GM18870 (cell line): ENCODE data around the gene ALKBH4.
"Not testable (repeated sequence)": the region's sequence is repeated elsewhere in the genome, so short reads cannot be mapped to it uniquely, and the experiment has no call there.

Experiments used
- ATAC-seq: cut with Tn5 transposase; IDR thresholded peaks from one replicate; pipeline ENCODE4 v1.9.1; 2021; ENCODE audit warnings: moderate library complexity; ENCODE audit not compliant: unreplicated experiment

ALKBH4 gene

DNA sequence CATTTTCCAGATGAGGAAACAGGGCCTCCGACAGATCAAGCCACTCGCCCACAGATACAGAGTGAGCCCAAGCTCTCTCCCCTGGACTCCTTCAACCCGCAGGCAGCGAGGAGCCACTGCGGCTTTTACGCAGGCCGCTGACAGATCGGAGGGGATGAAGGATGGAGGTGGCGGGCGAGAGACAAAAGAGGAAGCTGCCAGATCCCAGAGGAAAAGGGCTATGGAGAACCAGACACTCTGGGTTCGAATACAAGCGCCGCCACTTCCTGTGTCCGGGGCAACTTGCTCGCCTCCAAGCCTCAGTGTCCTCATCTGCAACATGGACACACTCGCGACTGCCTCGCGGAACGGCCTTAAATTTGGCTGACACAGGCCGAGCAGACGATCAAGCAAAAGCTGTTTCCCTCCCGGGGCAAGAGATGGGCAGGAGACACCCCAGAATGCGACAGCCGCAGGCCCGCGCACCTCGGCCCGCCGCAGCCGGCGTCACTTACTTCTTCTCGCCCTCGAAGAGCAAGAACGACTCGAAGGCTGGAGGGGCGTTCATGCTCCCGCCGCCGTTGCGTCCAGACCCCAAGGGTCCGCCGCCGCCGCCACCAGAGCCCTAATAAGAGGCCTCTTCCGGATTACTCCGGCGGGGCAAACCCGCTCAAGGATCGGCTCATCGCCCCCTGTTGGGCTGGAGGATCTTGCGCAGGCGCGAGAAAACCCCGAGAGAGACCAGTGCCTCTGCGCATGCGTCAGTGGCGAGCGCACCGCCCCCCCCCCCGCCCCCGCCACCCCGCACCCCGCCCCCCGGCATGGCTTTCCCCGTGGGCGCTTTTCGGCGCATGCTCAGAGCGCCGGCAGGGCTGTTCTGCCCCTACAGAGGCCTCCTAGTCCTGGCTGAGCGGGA, 13.9 kb upstream of the ALKBH4 start, which contains the start of gene POLR2J:
TSS of gene POLR2J (minus strand) at position 609 of the 895 bp plus-strand sequence. CDS start at position 547, 62 bp downstream.
- ATAC-seq: peak; percentile 74

DNA sequence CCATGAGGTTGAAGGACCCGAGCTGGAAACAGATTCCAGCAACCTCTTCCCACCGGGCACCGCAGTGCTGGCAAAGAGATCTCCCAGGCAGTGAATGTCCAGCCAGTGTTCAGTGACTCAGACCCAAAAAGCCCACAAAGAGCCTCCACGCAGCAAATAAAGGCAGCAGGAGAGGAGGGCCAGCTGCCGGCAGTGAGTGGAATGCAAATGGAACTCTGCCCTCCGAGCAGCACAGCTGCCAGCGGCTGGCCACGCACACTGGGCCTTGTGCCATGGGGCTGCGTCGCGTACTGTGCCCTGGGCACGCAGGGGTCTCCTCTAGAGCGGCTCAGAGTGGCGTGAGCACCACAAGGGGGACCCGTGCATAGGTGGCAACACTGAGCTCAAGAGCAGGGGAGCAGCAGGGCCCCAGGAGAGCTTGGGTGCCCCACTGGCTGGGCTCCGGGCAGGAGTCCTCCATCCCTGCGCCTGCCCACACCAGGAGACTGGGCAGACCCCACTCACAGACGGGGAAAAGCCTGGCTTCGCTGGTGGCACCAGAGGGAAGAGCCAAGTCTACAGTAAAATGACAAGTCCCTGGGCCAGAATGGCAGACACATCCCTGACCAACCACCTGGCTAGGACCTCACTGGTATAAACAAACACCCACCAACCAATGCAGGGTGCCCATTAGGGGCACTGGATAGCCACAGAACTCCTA, 10.2 kb upstream of the ALKBH4 start:
- not testable (repeated sequence) for ATAC-seq

DNA sequence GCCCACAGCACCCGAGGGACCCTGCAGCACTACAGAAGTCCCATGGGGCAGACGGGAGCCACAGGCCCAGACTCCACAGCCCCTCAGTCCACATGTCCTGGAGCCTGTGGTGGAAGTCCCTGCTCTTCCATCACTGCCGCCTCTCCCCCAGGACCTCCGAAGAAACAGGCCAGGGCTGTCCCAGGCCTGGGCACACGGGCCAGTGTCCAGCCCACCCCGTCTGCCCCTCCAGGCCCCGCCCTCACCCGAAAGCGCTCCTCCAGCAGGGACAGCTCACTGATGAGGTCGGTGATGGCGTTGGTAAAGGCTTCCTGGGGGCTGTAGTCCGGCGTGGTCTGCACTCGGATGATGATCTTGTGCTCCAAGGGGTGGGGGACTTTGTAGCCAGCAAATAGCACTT, 9.5 kb upstream of the ALKBH4 start:
- not testable (repeated sequence) for ATAC-seq

DNA sequence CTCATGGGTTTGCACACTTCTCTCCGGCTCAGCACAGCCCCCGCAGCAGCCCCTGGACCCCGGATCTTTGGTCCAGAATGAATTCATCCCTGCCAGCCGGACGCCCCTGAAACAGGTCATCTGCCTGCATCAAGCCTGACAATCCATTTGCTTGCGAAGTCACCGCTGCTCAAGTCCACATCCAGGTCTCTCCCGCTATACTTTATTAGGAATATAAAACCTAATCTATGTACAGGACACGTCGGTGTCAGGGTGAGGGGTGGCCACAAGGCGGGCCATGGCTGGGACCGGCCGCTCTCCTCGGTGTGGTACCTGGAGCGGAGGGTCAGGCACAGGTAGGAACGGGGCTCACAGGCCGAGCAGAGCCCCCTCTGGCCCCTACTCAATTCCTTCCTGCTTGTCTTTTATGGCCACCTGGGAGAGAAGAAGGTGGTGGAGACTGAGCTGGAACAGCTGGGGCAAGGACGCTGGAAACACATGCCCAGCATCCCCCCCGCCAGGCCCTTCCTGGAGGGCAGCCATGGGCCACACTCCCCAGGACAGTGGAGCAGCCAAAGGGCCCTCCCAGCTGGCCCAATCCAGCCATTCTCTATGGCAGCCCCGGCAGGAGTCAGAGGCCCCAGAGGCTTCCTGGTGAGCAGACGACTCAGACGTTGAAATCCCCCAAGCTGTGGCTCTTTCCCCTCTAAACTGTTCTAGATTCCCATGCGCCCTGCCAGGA, 8.8 kb upstream of the ALKBH4 start:
- no peak for ATAC-seq

DNA sequence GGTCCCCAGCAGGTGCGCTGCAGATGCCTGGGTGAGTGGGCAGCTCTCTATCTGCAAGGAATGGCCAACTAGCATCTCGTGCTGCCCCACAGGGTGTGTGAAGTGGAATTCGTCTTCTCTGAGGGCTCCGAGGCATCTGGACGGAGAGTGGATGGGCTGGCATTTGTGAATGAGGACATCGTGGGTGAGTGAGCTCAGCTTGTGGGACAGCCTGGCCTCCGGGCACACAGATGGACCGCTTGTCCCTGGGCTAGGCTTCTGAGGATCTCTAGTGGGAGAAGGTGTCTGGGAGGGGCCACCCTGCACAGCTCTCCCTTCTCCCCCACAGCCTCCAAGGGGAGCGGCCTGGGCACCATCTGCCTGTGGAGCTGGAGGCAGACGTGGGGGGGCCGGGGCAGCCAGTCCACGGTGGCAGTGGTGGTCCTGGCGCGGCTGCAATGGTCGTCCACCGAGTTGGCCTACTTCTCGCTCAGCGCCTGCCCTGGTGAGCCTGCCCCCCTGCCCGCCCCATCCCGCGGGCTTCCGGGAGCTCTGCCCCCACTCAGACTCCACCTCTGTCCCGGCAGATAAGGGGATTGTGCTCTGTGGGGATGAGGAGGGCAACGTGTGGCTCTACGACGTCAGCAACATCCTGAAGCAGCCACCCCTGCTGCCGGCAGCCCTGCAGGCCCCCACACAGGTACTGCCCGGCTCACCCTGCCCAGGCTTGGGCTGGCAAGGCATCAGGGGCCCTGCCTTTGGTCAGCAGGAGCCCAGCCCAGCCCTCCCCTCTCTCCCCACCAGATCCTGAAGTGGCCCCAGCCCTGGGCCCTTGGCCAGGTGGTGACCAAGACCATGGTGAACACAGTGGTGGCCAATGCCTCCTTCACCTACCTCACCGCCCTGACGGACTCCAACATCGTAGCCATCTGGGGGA, 7.7 kb upstream of the ALKBH4 start:
- no peak for ATAC-seq

DNA sequence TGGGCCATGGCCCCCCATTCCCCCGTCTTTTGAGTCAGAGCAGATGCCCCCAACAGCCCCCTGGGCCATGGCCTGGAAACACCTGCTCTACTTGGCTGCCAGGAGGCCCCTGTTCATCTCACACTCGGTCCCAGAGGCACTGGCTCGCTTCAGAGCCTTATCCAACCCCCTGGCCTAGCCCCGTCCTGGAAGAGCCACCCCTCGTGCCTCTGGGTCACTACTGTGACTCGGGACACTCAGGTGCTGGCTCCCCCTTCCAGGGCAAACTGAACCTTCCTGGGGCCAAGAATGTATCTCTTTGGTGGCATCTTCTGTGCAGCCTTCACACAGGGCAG, 7.1 kb upstream of the ALKBH4 start:
- no peak for ATAC-seq

DNA sequence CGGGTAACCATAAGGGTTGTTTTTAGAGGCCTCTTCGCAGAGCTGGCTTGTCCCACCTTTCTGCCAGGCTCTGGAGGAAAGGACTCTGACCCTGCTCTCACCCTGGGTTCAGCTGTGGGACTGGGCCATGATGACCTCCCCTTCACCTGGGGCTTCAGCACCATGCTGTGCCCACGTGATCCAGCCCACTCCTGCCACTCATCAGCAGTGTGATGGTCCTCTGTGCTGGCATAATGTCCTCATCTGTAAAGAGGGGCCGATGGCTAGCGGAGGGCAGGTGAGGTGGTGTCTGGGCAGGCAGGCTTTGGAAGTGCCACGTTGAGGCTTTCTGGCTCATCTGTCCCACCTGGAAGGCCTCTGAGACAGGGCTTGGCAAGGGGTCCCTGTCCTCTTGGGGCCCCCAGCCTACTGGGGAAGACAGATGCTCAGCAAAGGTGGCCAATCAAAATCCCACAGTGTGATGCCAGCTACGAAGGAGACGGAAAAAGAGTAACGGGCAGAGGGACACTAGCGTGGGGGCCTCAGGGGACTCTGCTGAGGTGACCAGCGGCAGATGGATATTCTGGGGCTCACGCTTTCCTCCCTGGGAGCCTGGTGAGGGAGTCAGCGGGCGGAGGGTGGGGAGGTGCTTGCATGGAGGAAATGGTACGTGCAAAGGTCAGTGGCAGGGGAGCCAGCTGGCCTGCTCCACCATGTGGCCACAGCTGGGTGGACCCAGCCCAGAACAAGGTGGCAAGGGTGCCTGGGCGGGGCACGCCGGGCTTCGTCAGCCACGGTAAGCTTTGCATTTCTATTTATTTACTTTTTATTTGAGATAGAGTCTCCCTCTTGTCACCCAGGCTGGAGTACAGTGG, 5.5 kb upstream of the ALKBH4 start:
- ATAC-seq: no peak

DNA sequence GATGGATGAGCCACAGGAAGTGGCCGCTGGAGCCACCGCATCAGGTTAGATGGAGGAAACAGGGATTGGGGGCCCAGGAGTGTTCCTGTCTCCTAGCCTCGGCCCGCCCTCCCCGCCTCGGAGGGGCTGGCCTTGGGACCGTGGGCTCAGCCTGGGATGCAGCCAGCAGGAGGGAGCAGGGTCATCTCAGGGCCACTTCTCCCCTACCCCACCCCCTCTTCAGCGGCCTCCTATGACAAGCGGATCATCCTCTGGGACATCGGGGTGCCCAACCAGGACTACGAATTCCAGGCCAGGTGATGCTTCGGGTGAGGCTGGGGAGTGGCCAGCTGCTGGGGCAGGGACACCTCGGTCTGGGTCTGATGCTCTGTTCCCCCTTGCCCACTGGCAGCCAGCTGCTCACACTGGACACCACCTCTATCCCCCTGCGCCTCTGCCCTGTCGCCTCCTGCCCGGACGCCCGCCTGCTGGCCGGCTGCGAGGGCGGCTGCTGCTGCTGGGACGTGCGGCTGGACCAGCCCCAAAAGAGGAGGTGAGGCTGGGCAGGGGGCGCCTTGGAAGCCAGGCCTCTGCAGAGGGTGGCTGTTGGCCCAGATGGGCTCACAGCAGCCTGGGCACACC, 4.8 kb upstream of the ALKBH4 start:
- no peak for ATAC-seq

DNA sequence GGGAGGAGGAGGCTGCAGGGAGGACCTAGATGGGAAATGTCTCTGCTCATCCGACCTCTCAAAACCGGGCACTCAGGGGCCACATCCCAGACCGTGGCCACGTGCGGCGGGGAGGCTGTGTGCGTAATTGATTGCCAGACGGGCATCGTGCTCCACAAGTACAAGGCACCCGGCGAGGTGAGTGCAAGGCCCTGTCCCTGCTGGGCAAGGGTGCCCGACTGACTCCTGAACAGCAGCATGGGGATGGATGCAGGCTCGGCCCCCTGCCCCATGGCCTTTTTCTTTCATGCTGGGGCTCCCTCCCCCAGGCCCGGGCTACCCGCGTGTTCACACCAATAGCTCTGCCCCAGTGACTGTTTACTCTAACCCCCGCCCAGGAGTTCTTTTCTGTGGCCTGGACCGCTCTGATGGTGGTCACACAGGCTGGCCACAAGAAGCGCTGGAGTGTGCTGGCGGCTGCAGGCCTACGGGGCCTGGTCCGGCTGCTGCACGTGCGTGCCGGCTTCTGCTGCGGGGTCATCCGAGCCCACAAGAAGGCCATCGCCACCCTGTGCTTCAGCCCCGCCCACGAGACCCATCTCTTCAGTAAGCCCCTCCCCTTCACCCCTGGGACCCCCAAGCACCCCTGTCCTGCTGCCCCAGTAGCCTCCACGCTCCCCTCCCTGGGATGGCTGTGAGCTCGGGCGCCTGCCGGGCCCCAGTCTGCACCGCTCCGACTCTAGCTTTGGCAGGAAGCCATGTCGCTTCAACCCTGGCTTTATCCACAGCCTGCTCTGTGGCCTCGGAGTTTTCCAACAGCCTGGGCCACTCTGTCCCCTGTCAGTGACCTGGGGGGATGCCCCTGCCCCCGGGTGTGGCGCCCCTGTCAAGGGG, 4.1 kb upstream of the ALKBH4 start:
- ATAC-seq: no peak

DNA sequence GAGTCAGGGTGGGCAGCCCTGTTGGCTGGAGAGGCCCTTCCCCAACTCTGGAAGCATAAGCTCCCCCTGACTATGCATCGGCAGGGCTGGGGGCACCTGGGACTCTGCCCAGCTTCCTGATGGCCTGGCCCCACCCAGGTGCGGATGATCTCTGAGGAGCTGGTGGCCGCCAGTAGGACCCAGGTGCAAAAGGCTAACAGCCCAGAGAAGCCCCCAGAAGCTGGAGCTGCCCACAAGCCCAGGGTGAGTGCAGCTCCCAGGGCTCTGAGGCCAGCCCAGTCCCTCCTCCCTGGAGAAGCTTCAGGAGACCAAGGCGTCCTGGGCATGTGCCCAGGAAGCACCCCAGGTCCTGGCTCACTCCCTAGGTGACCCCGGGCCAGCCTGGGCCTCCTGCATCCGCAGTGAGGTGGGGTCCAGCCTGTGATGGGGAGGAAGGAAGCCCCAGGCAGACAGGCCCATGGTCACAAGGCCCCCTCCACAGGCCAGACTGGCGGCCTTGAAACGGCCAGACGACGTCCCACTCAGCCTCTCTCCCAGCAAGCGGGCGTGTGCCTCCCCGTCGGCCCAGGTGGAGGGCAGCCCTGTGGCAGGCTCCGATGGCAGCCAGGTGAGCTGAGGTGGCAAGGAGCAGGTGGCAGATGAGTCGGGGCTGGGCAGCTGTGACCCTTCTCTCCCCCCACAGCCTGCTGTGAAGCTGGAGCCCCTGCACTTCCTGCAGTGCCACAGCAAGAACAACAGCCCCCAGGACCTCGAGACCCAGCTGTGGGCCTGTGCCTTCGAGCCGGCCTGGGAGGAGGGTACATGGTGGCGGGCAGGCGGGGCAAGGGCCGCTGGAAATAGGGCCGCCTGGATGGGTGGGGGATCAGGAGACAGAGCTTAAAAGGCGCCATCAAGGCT, 3.2 kb upstream of the ALKBH4 start:
- no peak for ATAC-seq

DNA sequence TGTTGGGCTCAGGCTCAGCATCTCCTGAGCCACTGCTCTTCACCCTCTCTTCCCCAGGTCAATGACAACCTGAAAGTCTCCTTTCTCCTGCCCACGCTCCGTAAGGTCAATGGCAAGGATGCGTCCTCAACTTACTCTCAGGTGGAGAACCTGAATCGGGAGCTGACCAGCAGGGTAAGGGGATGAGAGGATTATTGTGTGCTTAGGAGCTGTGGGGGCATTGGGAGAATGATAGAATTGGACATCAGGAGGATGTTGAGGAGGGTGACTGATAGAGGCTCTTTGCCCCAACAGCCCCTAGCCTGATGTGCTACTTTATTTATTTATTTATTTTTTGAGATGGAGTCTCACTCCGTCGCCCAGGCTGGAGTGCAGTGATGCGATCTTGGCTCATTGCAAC, 1.4 kb upstream of the ALKBH4 start:
- ATAC-seq: no peak

DNA sequence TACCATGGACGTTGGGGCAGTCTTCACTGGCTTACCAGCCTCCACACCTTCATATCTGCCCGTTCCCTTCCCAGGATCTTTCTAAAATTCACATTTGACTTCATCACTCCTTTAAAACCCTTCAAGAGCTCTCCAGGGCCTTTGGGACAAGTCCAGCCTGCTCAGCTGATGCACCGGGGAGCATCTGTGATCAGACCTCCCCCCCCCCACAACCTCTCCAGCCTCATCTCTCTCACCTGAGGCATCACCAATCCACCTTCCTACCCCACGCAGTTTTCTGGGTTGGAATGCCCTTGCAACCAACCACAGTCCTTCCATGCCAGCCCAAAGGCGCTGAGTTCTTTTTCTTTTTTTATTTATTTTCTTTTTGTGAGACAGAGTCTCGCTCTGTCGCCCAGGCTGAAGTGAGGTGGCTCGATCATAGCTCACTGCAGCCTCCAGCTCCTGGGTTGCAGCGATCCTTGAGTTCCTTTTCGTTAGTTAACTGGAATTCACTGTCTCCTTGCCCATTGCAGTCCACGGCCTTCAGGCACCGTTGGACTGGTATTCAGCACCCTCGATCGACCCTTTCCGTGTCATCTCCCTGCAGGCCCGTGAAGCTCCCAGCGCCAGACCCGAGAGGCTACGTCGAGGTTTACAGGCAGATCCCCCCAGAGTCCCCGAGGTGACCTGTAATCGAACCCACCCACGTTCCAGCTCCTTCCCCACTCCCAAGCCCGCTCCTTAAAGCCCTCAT, 654 bp downstream of the ALKBH4 start:
- ATAC-seq: peak; percentile 2

DNA sequence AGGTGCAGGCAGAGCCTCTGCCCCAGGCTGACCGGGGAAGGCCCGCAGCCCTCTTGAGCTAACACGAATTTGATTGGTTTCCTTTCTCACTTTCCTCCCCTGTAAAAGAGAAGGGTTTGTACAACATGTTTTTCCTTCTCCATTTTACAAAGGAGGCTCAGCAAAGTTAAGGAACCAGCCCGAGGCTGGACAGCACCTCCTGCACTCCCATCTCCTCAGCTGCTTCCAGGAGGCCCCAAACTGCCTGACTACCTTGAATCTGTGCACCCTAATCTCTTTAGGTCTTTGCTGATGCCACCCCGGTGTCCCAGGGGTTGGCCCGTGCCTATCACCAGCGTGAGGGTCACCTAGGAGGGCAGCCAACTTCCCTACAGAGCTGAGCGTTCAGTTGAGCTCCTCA, 4.2 kb downstream of the ALKBH4 start:
- ATAC-seq: no peak

DNA sequence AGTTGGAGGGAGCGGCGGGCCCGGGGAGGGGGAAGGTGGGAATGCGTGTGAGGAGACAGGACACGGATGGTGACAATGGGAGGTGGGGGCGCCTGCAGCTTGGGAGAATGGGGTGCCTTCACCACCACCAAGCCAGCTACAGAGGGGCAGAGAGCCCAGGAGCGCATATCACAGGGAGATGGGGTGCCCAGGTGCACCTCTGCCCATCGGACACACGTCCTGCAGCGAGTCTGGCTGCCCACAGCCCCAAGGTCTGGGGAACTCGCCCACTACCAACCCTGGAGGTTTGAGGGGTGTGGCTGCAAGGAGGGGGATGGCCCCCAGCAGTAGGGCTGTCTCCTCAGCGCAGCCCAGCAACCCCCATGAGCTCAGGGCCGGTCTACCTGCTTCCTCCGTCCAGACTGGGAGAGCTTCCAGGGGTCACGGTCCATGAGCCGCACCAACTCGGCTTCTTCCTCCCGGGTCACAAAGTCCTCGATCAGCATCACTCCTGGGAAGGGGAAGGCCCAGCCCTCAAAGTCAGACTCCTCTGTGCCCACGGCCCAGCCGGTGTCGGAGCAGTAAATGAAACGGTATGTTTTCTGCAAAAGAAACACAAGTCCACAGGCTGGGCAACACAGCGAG, 5.3 kb downstream of the ALKBH4 start:
- ATAC-seq: no peak

DNA sequence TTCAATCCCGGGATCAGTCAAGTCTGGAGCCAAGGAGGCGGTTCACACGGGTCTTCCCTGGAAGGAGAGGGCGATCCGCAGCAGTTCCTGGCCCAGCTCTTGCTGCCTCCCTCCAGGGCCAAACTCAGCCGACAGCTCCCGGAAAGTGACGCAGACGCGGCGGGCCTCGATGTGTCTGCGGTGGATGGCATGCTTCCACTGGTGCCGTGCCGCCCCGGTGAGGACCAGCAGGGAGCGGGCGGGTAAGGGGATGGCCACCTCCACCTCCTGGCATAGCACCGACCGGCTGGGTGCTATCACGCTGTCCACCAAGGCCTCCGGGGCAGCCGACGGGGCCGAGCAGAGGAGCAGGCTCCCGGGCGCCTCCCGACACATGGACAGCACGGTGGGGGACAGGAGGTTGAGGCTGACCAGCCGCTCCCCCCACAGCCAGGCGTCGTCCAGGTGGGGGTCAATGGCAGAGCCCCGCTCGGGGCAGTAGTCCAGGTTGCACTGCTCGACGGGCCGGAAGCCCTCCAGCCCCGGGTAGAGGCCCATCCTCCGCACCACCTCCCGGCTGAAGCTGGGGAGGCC, 7.2 kb downstream of the ALKBH4 start:
- no peak for ATAC-seq

DNA sequence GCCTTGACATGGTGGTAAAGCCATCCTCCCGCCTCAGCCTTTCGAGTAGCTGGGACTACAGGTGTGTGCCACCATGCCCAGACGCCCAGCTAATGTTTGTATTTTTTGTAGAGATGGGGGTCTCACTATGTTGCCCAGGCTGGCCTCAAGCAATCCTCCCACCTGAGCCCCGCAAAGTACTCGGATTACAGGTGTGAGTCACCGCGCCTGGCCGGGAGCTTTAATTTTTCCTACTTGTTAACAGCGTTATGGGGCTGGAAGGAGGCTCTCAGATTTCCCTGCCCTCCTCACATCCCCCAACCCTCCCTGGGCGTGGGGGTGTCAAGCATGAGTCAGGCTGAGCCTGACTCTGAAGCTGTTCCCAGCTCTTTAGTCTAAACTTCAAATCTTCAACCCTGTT, 8.3 kb downstream of the ALKBH4 start:
- no peak for ATAC-seq
